Nephron (organoid): ENCODE measurements around the gene CABCOCO1.
A peak's percentile ranks its signal among the peaks of the same experiment; 100 is the strongest.

Source experiments
- H3K27ac Mint-ChIP-seq, 3 experiments: 2 replicates each; pipeline ENCODE4 v1.8.0; 2020; ENCODE audit warnings: mixed read lengths in 3 of 3, mild to moderate bottlenecking in 2 of 3, moderate library complexity in 1 of 3
- H3K27me3 Mint-ChIP-seq: 2 replicates; pipeline ENCODE4 v1.8.0; 2021; ENCODE audit warnings: low read depth, mild to moderate bottlenecking, moderate library complexity, mixed read lengths
- H3K36me3 Mint-ChIP-seq: 2 replicates; pipeline ENCODE4 v1.8.0; 2020; ENCODE audit warnings: low read depth, mixed read lengths
- H3K4me1 Mint-ChIP-seq: 2 replicates; pipeline ENCODE4 v1.8.0; 2020; ENCODE audit warnings: mixed read lengths
- H3K4me3 Mint-ChIP-seq, 3 experiments: 2 replicates each; pipeline ENCODE4 v1.8.0; 2020; ENCODE audit warnings: mild to moderate bottlenecking in 3 of 3, mixed read lengths in 3 of 3, moderate library complexity in 2 of 3
- H3K9me3 Mint-ChIP-seq: 2 replicates; pipeline ENCODE4 v1.8.0; 2020; ENCODE audit warnings: mixed read lengths
- TF ChIP-seq, protein P1 (sequence below), 3 experiments: fragments of 200-600 bp; sonication (generic); IDR thresholded peaks; one replicate each; pipeline ENCODE4 v1.5.0; 2021; ENCODE audit warnings: antibody characterized with exemption in 3 of 3; ENCODE audit not compliant: unreplicated experiment in 3 of 3

The CABCOCO1 gene

DNA sequence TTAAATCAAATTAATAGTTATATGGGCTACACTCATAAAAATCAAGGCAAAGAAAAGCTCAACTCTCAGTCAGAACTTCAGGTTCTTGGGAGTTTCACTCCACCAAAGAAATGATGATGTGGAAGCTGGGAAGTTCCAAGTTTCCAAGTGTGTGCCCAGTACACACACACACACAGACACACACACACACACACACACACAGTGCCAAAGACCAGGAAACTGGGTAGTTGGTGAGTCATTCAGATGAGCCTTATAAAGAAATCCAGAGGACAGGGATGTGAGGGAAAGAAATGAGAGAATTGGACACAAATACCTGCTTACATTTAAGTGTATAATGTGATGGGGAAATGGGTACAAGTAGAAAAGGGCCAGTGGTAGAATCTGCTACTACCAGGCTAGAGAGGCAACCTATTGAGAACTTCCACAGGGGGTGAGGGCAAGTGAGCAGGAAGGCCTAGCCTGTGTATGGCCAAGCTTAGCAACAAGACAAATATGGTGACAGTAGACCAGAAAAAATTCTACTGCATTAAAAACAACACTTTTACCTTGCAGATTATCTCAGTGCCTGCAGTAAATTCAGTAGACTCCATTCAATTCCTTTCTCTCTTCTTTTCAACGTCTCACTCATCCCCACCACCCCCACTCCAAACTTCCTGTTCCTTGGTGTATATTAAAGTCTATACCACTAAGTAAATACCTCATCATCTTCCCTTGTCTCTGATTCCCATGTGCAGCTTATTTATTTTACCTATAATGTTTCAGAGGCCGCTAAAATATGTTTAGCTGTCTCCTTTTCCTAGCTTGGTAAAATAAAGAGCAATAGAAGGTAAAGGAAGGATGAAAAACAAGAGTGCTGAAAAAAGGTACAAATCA is 95.0 kb downstream of the CABCOCO1 start:
- H3K36me3 Mint-ChIP-seq, result no peaks in the 10 kb centered on the region
- no peak overlapping the region for H3K4me3 Mint-ChIP-seq
- no peaks in the 10 kb centered on the region for H3K27me3 Mint-ChIP-seq
- peak overlapping the region in 2 of 3 experiments; percentile 49 to 55 for H3K27ac Mint-ChIP-seq
- H3K9me3 Mint-ChIP-seq, result no peaks in the 10 kb centered on the region
- peaks cover 43% of the 10 kb centered on the region for H3K4me1 Mint-ChIP-seq
- TF ChIP-seq, protein P1, sequence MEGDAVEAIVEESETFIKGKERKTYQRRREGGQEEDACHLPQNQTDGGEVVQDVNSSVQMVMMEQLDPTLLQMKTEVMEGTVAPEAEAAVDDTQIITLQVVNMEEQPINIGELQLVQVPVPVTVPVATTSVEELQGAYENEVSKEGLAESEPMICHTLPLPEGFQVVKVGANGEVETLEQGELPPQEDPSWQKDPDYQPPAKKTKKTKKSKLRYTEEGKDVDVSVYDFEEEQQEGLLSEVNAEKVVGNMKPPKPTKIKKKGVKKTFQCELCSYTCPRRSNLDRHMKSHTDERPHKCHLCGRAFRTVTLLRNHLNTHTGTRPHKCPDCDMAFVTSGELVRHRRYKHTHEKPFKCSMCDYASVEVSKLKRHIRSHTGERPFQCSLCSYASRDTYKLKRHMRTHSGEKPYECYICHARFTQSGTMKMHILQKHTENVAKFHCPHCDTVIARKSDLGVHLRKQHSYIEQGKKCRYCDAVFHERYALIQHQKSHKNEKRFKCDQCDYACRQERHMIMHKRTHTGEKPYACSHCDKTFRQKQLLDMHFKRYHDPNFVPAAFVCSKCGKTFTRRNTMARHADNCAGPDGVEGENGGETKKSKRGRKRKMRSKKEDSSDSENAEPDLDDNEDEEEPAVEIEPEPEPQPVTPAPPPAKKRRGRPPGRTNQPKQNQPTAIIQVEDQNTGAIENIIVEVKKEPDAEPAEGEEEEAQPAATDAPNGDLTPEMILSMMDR (IDR thresholded peaks at IDR 0.05; ENCODE audit: unreplicated experiment in 3 of 3), result no peak

DNA sequence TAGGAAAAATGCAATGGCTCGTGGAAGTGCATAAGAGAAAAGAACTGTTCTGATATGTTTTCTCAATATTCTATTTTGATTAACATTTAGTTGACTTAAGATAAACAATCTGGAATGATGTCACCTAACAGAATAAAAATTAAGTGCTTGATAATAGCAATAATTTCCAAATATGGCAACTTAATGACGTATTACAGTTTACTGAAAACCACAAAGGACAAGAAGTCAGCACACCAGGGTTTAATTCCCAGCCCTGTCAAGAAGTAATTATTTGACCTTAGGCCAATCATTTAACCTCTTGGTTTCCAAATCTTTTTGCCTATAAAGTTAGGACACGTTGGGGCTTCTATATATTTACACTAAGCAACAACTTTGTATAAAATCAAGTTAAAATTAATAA is 95.7 kb downstream of the CABCOCO1 start:
- TF ChIP-seq, protein P1 (IDR thresholded peaks at IDR 0.05; ENCODE audit: unreplicated experiment in 3 of 3), result no peak
- Mint-ChIP-seq H3K27me3 (no peaks in the 10 kb centered on the region), H3K4me1 (peaks cover 45% of the 10 kb centered on the region), H3K27ac (peak overlapping the region in 2 of 3 experiments; percentile 28 to 49), H3K9me3 (no peaks in the 10 kb centered on the region), H3K4me3 (no peak overlapping the region), H3K36me3 (no peaks in the 10 kb centered on the region)

GRCh38 chr10:61759751-61760150 is 97.0 kb downstream of the CABCOCO1 start:
- no peaks in the 10 kb centered on the region for H3K9me3 Mint-ChIP-seq
- H3K4me1 Mint-ChIP-seq, result peaks cover 32% of the 10 kb centered on the region
- H3K4me3 Mint-ChIP-seq, result no peak overlapping the region
- H3K27me3 Mint-ChIP-seq, result no peaks in the 10 kb centered on the region
- peak overlapping the region in 1 of 3 experiments; percentile 38 for H3K27ac Mint-ChIP-seq
- H3K36me3 Mint-ChIP-seq, result no peaks in the 10 kb centered on the region
- TF ChIP-seq, protein P1 (IDR thresholded peaks at IDR 0.05; ENCODE audit: unreplicated experiment in 3 of 3), result no peak

GRCh38 chr10:61760943-61761824 is 98.5 kb downstream of the CABCOCO1 start:
- no peaks in the 10 kb centered on the region for H3K36me3 Mint-ChIP-seq
- H3K4me1 Mint-ChIP-seq, result peaks cover 30% of the 10 kb centered on the region
- no peak overlapping the region for H3K4me3 Mint-ChIP-seq
- H3K9me3 Mint-ChIP-seq, result no peaks in the 10 kb centered on the region
- peak overlapping the region; percentile 15 to 74 (median 51) for H3K27ac Mint-ChIP-seq
- TF ChIP-seq, protein P1 (IDR thresholded peaks at IDR 0.05; ENCODE audit: unreplicated experiment in 3 of 3), result no peak
- H3K27me3 Mint-ChIP-seq, result no peaks in the 10 kb centered on the region

GRCh38 chr10:61761825-61762217 is 99.1 kb downstream of the CABCOCO1 start:
- TF ChIP-seq, protein P1 (IDR thresholded peaks at IDR 0.05; ENCODE audit: unreplicated experiment in 3 of 3), result no peak
- no peaks in the 10 kb centered on the region for H3K36me3 Mint-ChIP-seq
- H3K27ac Mint-ChIP-seq, result peak overlapping the region; percentile 19 to 74 (median 51)
- H3K9me3 Mint-ChIP-seq, result no peaks in the 10 kb centered on the region
- no peaks in the 10 kb centered on the region for H3K27me3 Mint-ChIP-seq
- no peak overlapping the region for H3K4me3 Mint-ChIP-seq
- peaks cover 30% of the 10 kb centered on the region for H3K4me1 Mint-ChIP-seq
